Epithelial cell of esophagus (primary cell): Measurements from ENCODE around the gene JUNB.
A peak's percentile ranks its signal among the peaks of the same experiment; 100 is the strongest.

Experiments
- DNase-seq: peaks from one replicate; pipeline ENCODE4 v3.0.0; 2010; ENCODE audit warnings: low read depth
- H3K4me3 ChIP-seq: 2 replicates; pipeline ENCODE4 v1.5.1; 2011; ENCODE audit warnings: mild to moderate bottlenecking, low read length, control low read depth
- CTCF ChIP-seq: IDR thresholded peaks from 2 replicates; pipeline ENCODE4 v1.5.1; 2011; ENCODE audit warnings: low read depth, mild to moderate bottlenecking, low read length, control low read depth, inconsistent platforms; ENCODE audit not compliant: insufficient read depth; ENCODE audit errors: missing control alignments

JUNB gene

GRCh38 chr19:12791345-12792050 lies at the start of gene JUNB:
JUNB (plus strand) TSS chr19:12791486; CDS start chr19:12791772, 286 bp downstream.
- peak within 1 kb of the TSS; percentile 92 for H3K4me3 ChIP-seq
- no peak for TF ChIP-seq CTCF
- DNase-seq, result peak; percentile 98

GRCh38 chr19:12745166-12745897 lies 46.0 kb upstream of the JUNB start:
- no peak for TF ChIP-seq CTCF
- no peak overlapping the region for H3K4me3 ChIP-seq
- DNase-seq, result no peak

GRCh38 chr19:12748489-12748888 lies 42.8 kb upstream of the JUNB start:
- H3K4me3 ChIP-seq, result no peak overlapping the region
- no peak for TF ChIP-seq CTCF
- DNase-seq, result no peak

DNA sequence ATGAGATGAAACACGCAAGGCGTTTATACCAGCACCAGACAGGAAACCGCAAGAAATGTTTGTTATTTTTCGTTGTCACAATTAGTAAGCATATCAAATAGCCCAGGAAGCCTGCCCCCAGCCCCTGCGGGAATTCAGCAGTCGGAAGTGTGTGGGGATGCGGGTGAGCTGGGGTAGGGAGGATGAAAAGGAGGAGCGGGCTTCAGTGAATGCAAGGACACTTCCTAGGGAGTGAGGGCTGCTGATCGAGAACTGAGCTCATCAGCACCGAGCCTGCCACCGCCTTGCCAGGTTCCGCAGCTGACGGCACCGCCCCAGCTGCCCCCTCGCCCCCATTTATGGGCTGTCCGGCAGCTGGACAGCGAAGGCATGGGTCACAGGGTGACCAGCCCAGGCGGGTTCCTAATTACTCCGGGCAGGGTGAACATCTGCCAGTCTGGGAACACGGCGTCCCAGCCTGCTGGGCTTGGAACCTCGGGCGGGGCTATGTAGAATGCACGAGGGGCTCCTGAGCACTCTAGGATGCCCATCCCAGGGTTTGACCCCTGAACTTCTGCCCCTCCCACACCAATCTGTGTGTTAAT lies 41.3 kb upstream of the JUNB start:
- no peak overlapping the region for H3K4me3 ChIP-seq
- TF ChIP-seq CTCF, result no peak
- DNase-seq, result peak; percentile 65

GRCh38 chr19:12750851-12751250 lies 40.4 kb upstream of the JUNB start:
- H3K4me3 ChIP-seq, result no peak overlapping the region
- DNase-seq, result peak; percentile 56
- TF ChIP-seq CTCF, result no peak

GRCh38 chr19:12751635-12752034 lies 39.7 kb upstream of the JUNB start, which contains the start of gene BEST2:
BEST2 (plus strand) TSS chr19:12751791; CDS start chr19:12752593, 802 bp downstream.
- H3K4me3 ChIP-seq, result no peak within 1 kb of the TSS
- TF ChIP-seq CTCF, result no peak

More at GRCh38 chr19:12751635-12752034, 39.7 kb upstream of the JUNB start, which contains the start of gene BEST2:
- DNase-seq, result no peak
